GM12891 (cell line): Measurements from ENCODE around the gene CDYL2.

ENCODE experiments used
- POLR2A ChIP-seq: IDR thresholded peaks from 2 replicates; pipeline ENCODE4 v1.6.1; 2011; ENCODE audit warnings: low read depth, low read length, control low read depth
- TAF1 ChIP-seq: IDR thresholded peaks from 2 replicates; pipeline ENCODE4 v1.6.1; 2011; ENCODE audit warnings: low read depth, low read length, control low read depth

DNA sequence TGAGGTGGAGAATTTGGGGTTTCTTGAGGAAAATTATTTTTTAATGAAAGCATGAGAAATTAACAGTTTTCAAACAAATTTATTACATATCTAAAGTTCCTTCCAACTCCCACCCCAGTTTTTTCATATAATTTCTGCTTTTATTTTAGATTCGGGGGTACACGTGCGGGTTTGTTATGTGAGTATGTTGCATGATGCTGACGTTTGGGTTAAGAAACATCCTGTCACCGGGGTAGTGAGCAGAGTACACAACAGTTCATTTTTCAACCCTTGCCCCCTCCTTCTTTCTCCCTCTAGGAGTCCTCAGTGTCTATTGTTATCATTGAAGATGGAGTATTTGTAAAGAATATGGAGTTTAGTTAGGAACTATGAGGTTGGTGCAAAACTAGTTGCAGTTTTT is 31.8 kb upstream of the CDYL2 start:
- TF ChIP-seq POLR2A (no peak), TAF1 (no peak)
